Tibial artery (tissue), 4 donors: Measurements from ENCODE around the gene TLR2.

Experiments used
- DNase-seq, 2 donors: peaks; one replicate each; pipeline ENCODE4 v3.0.0-alpha.2; 2019
- H3K27ac ChIP-seq, 2 donors: fragments of 200-600 bp; sonication (generic) in 1 of 2; 1 replicate in 1 of 2; 2 replicates in 1 of 2; pipeline ENCODE4 v1.5.1; 2018 to 2019; ENCODE audit warnings: mild to moderate bottlenecking in 1 of 2
- H3K27me3 ChIP-seq, 2 donors: fragments of 200-600 bp; sonication (generic) in 1 of 2; one replicate each; pipeline versions ENCODE4 v1.5.1 to v1.6.0; 2016 to 2019
- H3K36me3 ChIP-seq, 3 donors: fragments of 200-600 bp; sonication (generic) in 2 of 3; one replicate each; pipeline ENCODE4 v1.5.1; 2016 to 2019; ENCODE audit warnings: mild to moderate bottlenecking in 2 of 3
- H3K4me1 ChIP-seq, 4 donors: fragments of 200-600 bp; sonication (generic) in 2 of 4; 1 replicate in 3 of 4; 2 replicates in 1 of 4; pipeline ENCODE4 v1.5.1; 2016 to 2019
- H3K4me3 ChIP-seq, 2 donors: fragments of 200-600 bp; sonication (generic) in 1 of 2; 1 replicate in 1 of 2; 2 replicates in 1 of 2; pipeline ENCODE4 v1.5.1; 2018 to 2019; ENCODE audit warnings: mild to moderate bottlenecking in 2 of 2
- H3K9me3 ChIP-seq, 3 donors: fragments of 200-600 bp; sonication (generic) in 1 of 3; one replicate each; pipeline ENCODE4 v1.5.1; 2016 to 2019
- intact Hi-C: fragments of 100-400 bp; cut with DNase I; formaldehyde crosslinking; loops from one replicate; pipeline ENCODE4 v1.15.0; 2023; ENCODE audit warnings: low total_unique reads
- TF ChIP-seq, protein P1 (sequence below), 2 experiments: fragments of 200-600 bp in 1 of 2; fragments of 450-650 bp in 1 of 2; IDR thresholded peaks; one replicate each; pipeline ENCODE4 v1.5.1; 2017 to 2019; ENCODE audit warnings: antibody characterized with exemption in 2 of 2, mild to moderate bottlenecking in 1 of 2, moderate library complexity in 1 of 2

The TLR2 gene

DNA sequence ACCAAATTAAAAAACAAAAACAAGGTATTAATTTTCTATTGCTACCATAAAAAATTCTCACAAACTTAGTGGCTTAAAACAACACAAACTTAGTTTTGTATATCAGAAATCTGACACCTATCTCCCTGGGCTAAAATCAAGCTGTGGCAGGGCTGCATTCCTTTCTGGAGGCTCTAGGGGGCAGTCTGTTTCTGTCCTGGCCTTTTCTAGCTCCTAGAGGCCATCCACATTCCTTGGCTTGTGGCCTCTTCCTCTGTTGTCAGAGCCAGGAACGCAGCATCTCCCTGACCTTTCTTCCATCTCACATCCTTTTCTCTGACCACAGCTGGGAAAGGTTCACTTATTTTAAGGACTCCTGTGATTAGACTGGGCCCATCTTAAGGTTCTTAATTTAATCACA lies 38.9 kb upstream of the TLR2 start:
- DNase-seq, result no peak
- Histone ChIP-seq H3K36me3 (no peaks in the 10 kb centered on the region), H3K4me3 (no peak overlapping the region), H3K9me3 (peaks cover 0 to 6% (median 0%) of the 10 kb centered on the region in 3 donors), H3K4me1 (peaks cover 0 to 30% (median 9%) of the 10 kb centered on the region in 4 donors), H3K27me3 (no peaks in the 10 kb centered on the region), H3K27ac (no peak overlapping the region)
- intact Hi-C loops, result loop anchor here (10.0 kb wide), 1 partner anchor 300 kb away; the partner anchor contains the start of gene MND1
- TF ChIP-seq, protein P1, sequence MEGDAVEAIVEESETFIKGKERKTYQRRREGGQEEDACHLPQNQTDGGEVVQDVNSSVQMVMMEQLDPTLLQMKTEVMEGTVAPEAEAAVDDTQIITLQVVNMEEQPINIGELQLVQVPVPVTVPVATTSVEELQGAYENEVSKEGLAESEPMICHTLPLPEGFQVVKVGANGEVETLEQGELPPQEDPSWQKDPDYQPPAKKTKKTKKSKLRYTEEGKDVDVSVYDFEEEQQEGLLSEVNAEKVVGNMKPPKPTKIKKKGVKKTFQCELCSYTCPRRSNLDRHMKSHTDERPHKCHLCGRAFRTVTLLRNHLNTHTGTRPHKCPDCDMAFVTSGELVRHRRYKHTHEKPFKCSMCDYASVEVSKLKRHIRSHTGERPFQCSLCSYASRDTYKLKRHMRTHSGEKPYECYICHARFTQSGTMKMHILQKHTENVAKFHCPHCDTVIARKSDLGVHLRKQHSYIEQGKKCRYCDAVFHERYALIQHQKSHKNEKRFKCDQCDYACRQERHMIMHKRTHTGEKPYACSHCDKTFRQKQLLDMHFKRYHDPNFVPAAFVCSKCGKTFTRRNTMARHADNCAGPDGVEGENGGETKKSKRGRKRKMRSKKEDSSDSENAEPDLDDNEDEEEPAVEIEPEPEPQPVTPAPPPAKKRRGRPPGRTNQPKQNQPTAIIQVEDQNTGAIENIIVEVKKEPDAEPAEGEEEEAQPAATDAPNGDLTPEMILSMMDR (IDR thresholded peaks at IDR 0.05), result no peak

DNA sequence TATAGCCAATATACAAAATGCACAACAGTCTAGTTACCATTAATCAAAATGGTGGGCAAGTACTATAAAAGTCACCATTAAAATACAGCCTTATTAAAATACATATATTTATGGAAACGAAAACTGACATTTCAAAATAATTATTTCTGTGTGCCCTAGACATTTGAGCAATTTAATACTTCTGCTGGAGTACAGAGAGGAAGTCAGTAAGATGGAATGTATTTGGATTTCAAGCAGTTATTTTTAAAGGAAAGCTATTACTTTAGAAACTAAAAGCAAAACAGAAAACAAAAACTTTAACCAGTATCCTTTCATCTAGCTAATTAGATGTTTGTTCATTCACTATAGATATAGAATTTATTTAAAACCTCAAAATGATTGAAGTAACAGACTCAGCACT lies 37.8 kb upstream of the TLR2 start:
- Histone ChIP-seq H3K36me3 (no peaks in the 10 kb centered on the region), H3K27me3 (no peaks in the 10 kb centered on the region), H3K4me3 (no peak overlapping the region), H3K4me1 (peaks cover 0 to 34% (median 9%) of the 10 kb centered on the region in 4 donors), H3K27ac (peak overlapping the region in 1 of 2 donors; percentile 27), H3K9me3 (peaks cover 0 to 6% (median 0%) of the 10 kb centered on the region in 3 donors)
- intact Hi-C loops, result loop anchor here (10.0 kb wide), 1 partner anchor 301 kb away; the partner anchor contains the start of gene MND1
- TF ChIP-seq, protein P1 (IDR thresholded peaks at IDR 0.05), result no peak
- no peak for DNase-seq

DNA sequence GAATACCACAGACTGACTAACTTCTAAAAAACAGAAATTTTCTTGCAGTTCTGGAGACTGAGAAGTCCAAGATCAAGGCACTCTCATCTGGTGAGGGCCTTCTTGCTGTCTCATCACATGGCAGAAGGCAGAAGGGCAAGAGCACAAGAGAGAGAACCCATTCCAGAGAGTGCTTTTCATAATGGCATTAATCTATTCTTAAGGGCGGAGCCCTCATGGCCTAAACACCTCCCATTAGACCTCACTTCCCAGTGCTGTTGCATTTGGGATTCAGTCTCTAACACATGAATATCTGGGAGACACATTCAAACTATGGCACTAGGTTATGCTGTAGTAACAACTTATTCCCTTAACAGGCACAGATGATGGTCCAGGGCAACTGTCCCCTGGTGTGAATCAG lies 37.1 kb upstream of the TLR2 start:
- H3K27ac ChIP-seq, result peak overlapping the region in 1 of 2 donors; percentile 21
- no peak overlapping the region for H3K4me3 ChIP-seq
- TF ChIP-seq, protein P1 (IDR thresholded peaks at IDR 0.05), result no peak
- peaks cover 0 to 6% (median 0%) of the 10 kb centered on the region in 3 donors for H3K9me3 ChIP-seq
- no peaks in the 10 kb centered on the region for H3K36me3 ChIP-seq
- H3K27me3 ChIP-seq, result no peaks in the 10 kb centered on the region
- no peak for DNase-seq
- peaks cover 0 to 41% (median 9%) of the 10 kb centered on the region in 4 donors for H3K4me1 ChIP-seq
- intact Hi-C loops, result loop anchor here (10.0 kb wide), 1 partner anchor 302 kb away; the partner anchor contains the start of gene MND1

DNA sequence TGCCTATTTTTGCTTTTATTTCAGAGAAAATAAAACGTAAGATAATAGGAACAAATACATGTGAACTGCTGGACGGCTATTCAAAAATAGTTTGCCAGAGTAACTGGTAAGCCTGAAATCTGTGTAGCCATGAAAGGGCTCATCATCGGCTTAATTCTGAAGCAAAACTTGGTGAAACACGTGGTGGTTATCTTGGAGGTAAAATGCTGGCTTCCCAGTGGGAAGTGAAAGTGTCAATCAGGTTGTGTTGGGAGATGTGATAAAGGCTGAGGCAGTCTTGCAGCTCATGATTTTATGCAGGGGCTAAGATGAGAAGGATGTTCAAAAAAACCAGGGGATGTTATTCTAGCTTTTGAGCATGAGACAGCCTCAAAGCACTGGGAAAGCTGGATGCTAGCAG lies 36.1 kb upstream of the TLR2 start:
- TF ChIP-seq, protein P1 (IDR thresholded peaks at IDR 0.05), result no peak
- intact Hi-C loops, result loop anchor here (10.0 kb wide), 1 partner anchor 303 kb away; the partner anchor contains the start of gene MND1
- H3K9me3 ChIP-seq, result peaks cover 0 to 6% (median 0%) of the 10 kb centered on the region in 3 donors
- H3K4me1 ChIP-seq, result peaks cover 0 to 48% (median 9%) of the 10 kb centered on the region in 4 donors
- H3K27me3 ChIP-seq, result no peaks in the 10 kb centered on the region
- peak overlapping the region; percentile 5 to 12 for H3K27ac ChIP-seq
- H3K4me3 ChIP-seq, result no peak overlapping the region
- no peaks in the 10 kb centered on the region for H3K36me3 ChIP-seq
- DNase-seq, result no peak

DNA sequence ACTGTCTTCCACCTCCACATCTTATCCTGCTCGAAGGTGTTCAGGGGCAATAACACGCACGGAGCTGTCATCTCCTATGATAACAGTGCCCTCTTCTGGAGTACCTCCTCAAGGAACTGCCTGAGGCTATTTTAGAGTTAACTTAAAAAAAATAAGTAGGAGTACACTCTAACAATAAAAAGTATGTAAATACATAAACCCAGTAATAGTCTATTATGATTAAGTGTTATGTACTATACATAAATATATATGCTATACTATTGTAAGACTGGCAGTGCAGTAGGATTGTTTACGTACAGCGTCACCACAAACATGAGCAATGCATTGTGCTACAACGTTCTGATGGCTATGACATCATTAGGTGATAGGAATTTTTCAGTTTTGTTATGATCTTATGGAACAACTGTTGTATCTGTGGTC lies 34.5 kb upstream of the TLR2 start:
- H3K27me3 ChIP-seq, result no peaks in the 10 kb centered on the region
- H3K9me3 ChIP-seq, result peaks cover 0 to 6% (median 0%) of the 10 kb centered on the region in 3 donors
- no peak overlapping the region for H3K27ac ChIP-seq
- peaks cover 0 to 48% (median 9%) of the 10 kb centered on the region in 4 donors for H3K4me1 ChIP-seq
- no peak overlapping the region for H3K4me3 ChIP-seq
- H3K36me3 ChIP-seq, result no peaks in the 10 kb centered on the region
- no peak for DNase-seq
- intact Hi-C loops, result loop anchor here (10.0 kb wide), 1 partner anchor 305 kb away; the partner anchor contains the start of gene MND1
- TF ChIP-seq, protein P1 (IDR thresholded peaks at IDR 0.05), result no peak
